HS-5 (cell line): ENCODE data around the gene KRTAP10-12.

Source experiments
- DNase-seq: peaks from one replicate; pipeline ENCODE4 v3.0.0-alpha.2; 2012; ENCODE audit warnings: low read depth

The KRTAP10-12 gene

GRCh38 chr21:44712203-44713028 lies 15.4 kb downstream of the KRTAP10-12 start:
- no peak for DNase-seq

- DNase-seq: no peak
Observed at GRCh38 chr21:44713130-44713529, 16.2 kb downstream of the KRTAP10-12 start.

- DNase-seq: no peak
Observed at GRCh38 chr21:44713846-44714245, 16.9 kb downstream of the KRTAP10-12 start.

GRCh38 chr21:44714905-44715304 lies 17.9 kb downstream of the KRTAP10-12 start:
- no peak for DNase-seq

GRCh38 chr21:44716984-44717383 lies 20.0 kb downstream of the KRTAP10-12 start:
- DNase-seq: no peak

- DNase-seq: no peak
Observed at GRCh38 chr21:44718093-44718492, 21.1 kb downstream of the KRTAP10-12 start.

GRCh38 chr21:44718571-44718970 lies 21.6 kb downstream of the KRTAP10-12 start:
- DNase-seq: no peak

GRCh38 chr21:44720170-44720569 lies 23.2 kb downstream of the KRTAP10-12 start:
- no peak for DNase-seq

- DNase-seq: no peak
Observed at GRCh38 chr21:44722731-44723130, 25.8 kb downstream of the KRTAP10-12 start.

- no peak for DNase-seq
Observed at GRCh38 chr21:44723177-44724131, 26.5 kb downstream of the KRTAP10-12 start.

GRCh38 chr21:44724196-44724595 lies 27.2 kb downstream of the KRTAP10-12 start:
- DNase-seq: no peak

- DNase-seq: no peak
Observed at GRCh38 chr21:44724926-44725325, 28.0 kb downstream of the KRTAP10-12 start.

GRCh38 chr21:44726826-44727225 lies 29.9 kb downstream of the KRTAP10-12 start:
- no peak for DNase-seq

- DNase-seq: no peak
Observed at GRCh38 chr21:44727321-44727720, 30.3 kb downstream of the KRTAP10-12 start.

- DNase-seq: no peak
Observed at GRCh38 chr21:44727757-44728156, 30.8 kb downstream of the KRTAP10-12 start.

GRCh38 chr21:44728716-44729115 lies 31.7 kb downstream of the KRTAP10-12 start:
- DNase-seq: no peak

- DNase-seq: no peak
Observed at GRCh38 chr21:44729336-44730027, 32.5 kb downstream of the KRTAP10-12 start.

GRCh38 chr21:44730028-44730395 lies 33.0 kb downstream of the KRTAP10-12 start:
- no peak for DNase-seq

GRCh38 chr21:44730951-44731579 lies 34.1 kb downstream of the KRTAP10-12 start:
- no peak for DNase-seq

GRCh38 chr21:44732263-44732662 lies 35.3 kb downstream of the KRTAP10-12 start:
- no peak for DNase-seq

GRCh38 chr21:44732956-44733355 lies 36.0 kb downstream of the KRTAP10-12 start:
- no peak for DNase-seq
